BJ (cell line): ENCODE data around the gene GPAM. TPM values are rescaled to one million over a fixed set of nuclear protein-coding genes. Genes with fewer than 3 reads are reported as not detected.
"Not testable (repeated sequence)": the region's sequence is repeated elsewhere in the genome, so short reads cannot be mapped to it uniquely, and the experiment has no call there.

ENCODE experiments used
- CTCF ChIA-PET: fragments of 350-600 bp; formaldehyde crosslinking; extraction: SDS; loops from one replicate; lab custom pipeline; 2021; ENCODE audit warnings: antibody characterized with exemption, inconsistent platforms; lab: Yijun Ruan, JAX
- POLR2A ChIA-PET: fragments of 300-600 bp; sonication (Branson Sonifier 250); formaldehyde crosslinking; extraction: SDS; loops from one replicate; lab custom pipeline; 2021; ENCODE audit warnings: antibody characterized with exemption; lab: Charles Lee
- DNase-seq: peaks from one replicate; pipeline ENCODE4 v3.0.0-alpha.2; 2011; ENCODE audit warnings: low read depth
- H3K27me3 ChIP-seq: 2 replicates; pipeline ENCODE4 v1.6.0; 2011; ENCODE audit warnings: low read length; ENCODE audit not compliant: control insufficient read depth, insufficient read depth
- H3K36me3 ChIP-seq: 2 replicates; pipeline ENCODE4 v1.5.1; 2011; ENCODE audit warnings: low read length; ENCODE audit not compliant: control insufficient read depth, insufficient read depth
- H3K4me3 ChIP-seq: 2 replicates; pipeline ENCODE4 v1.5.1; 2011; ENCODE audit warnings: low read depth, mild to moderate bottlenecking, control low read depth, low read length
- polyA plus RNA-seq: library from polyadenylated mRNA; depleted of rRNA; stranded (reverse); fragments of >200 nt; gene quantifications from 2 replicates; pipeline ENCODE4 v1.2.3, GENCODE V29; 2011
- TF ChIP-seq, protein P1 (sequence below): IDR thresholded peaks from 2 replicates; pipeline ENCODE4 v1.5.1; 2011; ENCODE audit warnings: low read depth, mild to moderate bottlenecking, control low read depth, inconsistent platforms, low read length, moderate library complexity; ENCODE audit not compliant: insufficient read depth

The GPAM gene
- polyA plus RNA-seq, 1 experiment: 4.5 TPM

DNA sequence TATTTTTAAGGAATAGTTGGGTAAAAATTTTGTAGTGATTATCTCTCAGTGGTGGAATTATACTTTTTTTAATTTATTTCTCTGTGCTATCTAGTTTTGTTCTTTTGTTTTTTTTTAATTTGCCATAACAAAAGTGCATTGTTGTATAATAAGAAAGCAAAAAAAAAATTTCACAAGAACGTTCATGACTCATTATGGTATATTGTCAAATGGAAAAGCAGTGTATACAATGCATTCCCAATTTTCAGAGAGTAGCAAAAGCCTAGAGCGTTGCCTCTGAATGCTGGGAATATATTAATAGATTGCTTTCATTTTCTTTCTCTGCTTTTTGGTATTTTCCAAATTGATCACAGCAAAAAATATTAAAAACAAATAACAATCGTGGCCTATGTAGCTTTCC is 46.3 kb upstream of the GPAM start:
- CTCF ChIA-PET: interaction anchor here (0.6 kb wide), 1 partner anchor 31 kb away, joined by 3 read pairs; no protein-coding TSS in a partner anchor
- H3K36me3 ChIP-seq: no peaks in the 10 kb centered on the region
- no peaks in the 10 kb centered on the region; the same call in 1 of the 2 replicates for H3K27me3 ChIP-seq
- no peak overlapping the region for H3K4me3 ChIP-seq
- POLR2A ChIA-PET: no interaction called here
- DNase-seq: no peak
- TF ChIP-seq, protein P1, sequence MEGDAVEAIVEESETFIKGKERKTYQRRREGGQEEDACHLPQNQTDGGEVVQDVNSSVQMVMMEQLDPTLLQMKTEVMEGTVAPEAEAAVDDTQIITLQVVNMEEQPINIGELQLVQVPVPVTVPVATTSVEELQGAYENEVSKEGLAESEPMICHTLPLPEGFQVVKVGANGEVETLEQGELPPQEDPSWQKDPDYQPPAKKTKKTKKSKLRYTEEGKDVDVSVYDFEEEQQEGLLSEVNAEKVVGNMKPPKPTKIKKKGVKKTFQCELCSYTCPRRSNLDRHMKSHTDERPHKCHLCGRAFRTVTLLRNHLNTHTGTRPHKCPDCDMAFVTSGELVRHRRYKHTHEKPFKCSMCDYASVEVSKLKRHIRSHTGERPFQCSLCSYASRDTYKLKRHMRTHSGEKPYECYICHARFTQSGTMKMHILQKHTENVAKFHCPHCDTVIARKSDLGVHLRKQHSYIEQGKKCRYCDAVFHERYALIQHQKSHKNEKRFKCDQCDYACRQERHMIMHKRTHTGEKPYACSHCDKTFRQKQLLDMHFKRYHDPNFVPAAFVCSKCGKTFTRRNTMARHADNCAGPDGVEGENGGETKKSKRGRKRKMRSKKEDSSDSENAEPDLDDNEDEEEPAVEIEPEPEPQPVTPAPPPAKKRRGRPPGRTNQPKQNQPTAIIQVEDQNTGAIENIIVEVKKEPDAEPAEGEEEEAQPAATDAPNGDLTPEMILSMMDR: no peak

DNA sequence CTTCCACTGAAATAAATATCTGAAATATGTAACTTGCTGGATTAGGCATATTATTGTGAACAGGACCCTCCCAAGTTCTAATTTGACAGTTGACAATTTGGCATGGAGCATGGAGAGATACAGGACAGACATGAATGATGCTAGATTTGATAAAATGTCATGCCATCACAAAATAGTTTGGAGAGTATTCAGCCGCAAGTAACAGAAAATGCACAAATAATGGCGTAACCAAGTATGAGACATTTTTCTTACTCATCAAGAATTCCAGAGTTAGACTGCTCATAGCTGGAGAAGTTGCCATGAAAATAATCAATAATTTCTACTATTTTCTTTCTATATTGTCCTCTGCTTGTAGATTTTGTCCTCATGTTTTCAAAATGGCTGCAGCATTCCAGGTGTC is 45.5 kb upstream of the GPAM start:
- no peaks in the 10 kb centered on the region for H3K36me3 ChIP-seq
- POLR2A ChIA-PET: no interaction called here
- CTCF ChIA-PET: no interaction called here
- H3K4me3 ChIP-seq: no peak overlapping the region
- TF ChIP-seq, protein P1: no peak
- DNase-seq: no peak
- H3K27me3 ChIP-seq: no peaks in the 10 kb centered on the region; the same call in 1 of the 2 replicates

DNA sequence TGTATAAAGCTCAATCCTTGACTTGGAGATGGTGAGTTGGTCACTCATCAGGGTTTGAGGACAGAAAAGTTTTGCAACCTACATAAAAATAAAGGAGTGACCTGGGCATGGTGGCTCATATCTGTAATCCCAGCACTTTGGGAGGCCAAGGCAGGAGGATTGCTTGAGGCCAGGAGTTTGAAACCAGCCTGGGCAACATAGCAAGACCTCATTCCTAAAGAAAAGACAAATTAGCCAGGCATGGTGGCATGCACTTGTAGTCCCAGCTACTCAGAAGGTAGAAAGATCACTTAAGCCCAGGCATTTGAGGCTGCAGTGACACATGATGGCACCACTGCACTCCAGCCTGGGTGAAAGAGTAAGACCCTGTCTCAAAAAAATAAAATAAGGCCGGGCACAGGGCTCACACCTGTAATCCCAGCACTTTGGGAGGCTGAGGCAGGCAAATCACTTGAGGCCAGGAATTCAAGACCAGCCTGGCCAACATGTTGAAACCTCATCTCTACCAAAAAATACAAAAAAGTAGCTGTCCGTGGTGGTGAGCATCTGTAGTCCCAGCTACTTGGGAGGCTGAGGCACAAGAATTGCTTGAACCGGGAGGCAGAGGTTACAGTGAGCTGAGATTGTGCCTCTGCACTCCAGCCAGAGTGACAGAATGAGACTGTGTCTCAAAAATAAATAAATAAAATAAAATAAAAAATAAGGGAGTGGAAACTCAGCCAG is 45.0 kb upstream of the GPAM start:
- DNase-seq, H3K4me3 ChIP-seq, POLR2A ChIA-PET, CTCF ChIA-PET, H3K27me3 ChIP-seq, H3K36me3 ChIP-seq: not testable (repeated sequence)

DNA sequence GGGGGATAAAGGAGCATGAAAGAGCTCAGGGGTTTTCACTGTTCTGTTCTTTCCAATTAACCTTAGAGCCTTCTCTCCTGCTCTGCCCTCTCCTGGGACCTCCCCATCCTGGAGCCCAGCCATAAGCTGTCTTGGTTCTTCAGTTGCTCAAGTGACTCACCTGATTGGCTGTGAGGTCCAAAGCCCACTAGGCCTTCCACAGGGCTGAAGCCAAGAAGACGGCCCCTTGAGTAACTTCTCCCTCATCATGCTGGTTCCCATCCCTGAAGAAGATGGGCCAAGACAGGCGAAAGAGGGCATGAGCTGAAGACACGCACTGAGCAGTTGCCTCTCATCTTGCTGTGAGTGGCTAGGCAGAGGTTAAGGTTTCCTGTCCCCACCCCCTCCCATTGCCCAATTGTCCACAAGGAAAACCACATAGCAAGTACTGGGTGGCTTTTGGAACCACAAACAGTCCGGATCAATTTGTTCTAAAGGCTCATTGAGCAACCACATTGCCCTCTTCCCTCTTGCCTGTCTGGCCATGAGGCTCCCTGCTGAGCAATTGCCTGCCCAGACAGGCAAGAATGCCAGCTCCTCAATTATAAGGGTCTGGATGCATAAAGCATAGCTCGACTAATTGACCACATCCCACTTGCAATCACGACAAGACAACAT is 43.9 kb upstream of the GPAM start:
- TF ChIP-seq, protein P1: no peak
- CTCF ChIA-PET: interaction anchor here (0.6 to 1.4 kb wide), 3 partner anchors 16 to 85 kb away, joined by 3 read pairs; no protein-coding TSS in a partner anchor
- H3K4me3 ChIP-seq: no peak overlapping the region
- POLR2A ChIA-PET: no interaction called here
- DNase-seq: peak; percentile 26
- H3K27me3 ChIP-seq: no peaks in the 10 kb centered on the region; the same call in 1 of the 2 replicates
- no peaks in the 10 kb centered on the region for H3K36me3 ChIP-seq

DNA sequence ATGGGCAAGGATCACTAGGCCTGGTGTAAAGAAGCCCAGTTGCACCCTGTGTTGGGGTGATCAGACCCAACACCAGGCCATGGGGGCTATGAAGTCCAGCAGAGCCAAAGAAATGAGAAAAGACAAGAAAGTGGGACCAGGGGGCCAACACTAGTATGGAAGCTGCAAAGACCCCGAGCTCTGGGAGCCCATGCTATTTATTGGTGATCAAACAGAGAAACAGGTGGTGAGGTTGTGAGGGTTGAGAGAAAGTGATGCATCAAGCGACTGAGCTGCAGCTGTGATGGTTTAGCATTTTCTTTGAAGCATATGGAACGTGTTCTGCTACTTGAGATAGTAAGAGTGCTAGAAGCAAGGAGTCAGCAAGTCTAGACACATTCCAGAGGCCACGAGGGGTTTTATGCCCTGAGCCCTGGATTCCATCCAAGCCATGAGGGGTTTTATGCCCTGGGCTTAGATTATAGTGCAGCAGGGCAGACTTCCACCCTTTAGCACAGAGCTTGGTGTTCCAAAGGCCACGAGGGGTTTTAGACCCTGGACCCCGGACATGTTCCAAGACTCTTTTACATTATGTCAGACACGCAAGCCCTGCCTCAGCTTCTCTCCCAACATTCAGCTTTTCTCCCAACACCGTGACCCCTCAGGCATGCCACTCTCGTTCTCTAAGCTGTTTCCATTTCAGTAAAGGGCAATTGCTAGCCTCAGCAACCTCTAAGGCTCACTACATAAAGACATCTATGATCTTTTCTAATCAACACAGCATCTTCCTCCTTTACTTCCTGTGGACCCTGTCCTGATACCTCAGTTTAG is 43.1 kb upstream of the GPAM start:
- TF ChIP-seq, protein P1: no peak
- H3K27me3 ChIP-seq: no peaks in the 10 kb centered on the region; the same call in 1 of the 2 replicates
- ChIA-PET CTCF (interaction anchor here (0.6 to 1.4 kb wide), 3 partner anchors 15 to 85 kb away, joined by 3 read pairs; no protein-coding TSS in a partner anchor), POLR2A (no interaction called here)
- H3K4me3 ChIP-seq: no peak overlapping the region
- DNase-seq: no peak
- H3K36me3 ChIP-seq: no peaks in the 10 kb centered on the region
